ENCODE data around the gene TTC28. TPM values are rescaled to one million over a fixed set of nuclear protein-coding genes. Genes with fewer than 3 reads are reported as not detected.

The TTC28 gene
- total and polyA plus RNA-seq, 2 donors (not counting 1 experiment from before 2014, with no cell fraction given) = 8.2 to 31.4 TPM

GRCh38 chr22:28480000-28480715, 199.5 kb downstream of the TTC28 start:
- Histone ChIP-seq H3K27ac (ENCODE audit: insufficient read depth, low read length) (no peak overlapping the region), H3K79me2 (ENCODE audit: control insufficient read depth, insufficient read depth, low read length) (no peaks in the 10 kb centered on the region), H3K4me3 (replicated peaks in 1 of 4; ENCODE audit: control extremely low read depth in 1 of 4, insufficient read depth in 1 of 4, low read depth in 3 of 4, low read length in 4 of 4) (no peak overlapping the region), H3K4me1 (ENCODE audit: control insufficient read depth, extremely low read depth, insufficient read depth, low read length) (no peaks in the 10 kb centered on the region), H3K9ac (ENCODE audit: insufficient read depth, low read length) (no peak overlapping the region), H3K4me2 (ENCODE audit: extremely low read depth, insufficient read depth, low read length) (no peak overlapping the region), H2AFZ (ENCODE audit: low read length) (no peak overlapping the region), H4K20me1 (ENCODE audit: control insufficient read depth, extremely low read depth, insufficient read depth, low read length) (no peaks in the 10 kb centered on the region), H3K9me3 (ENCODE audit: control insufficient read depth, insufficient read depth, low read depth, low read length) (no peaks in the 10 kb centered on the region), H3K36me3 (ENCODE audit: control insufficient read depth, insufficient read depth, low read length) (no peaks in the 10 kb centered on the region), H3K27me3 (ENCODE audit: control insufficient read depth, insufficient read depth, low read length) (no peaks in the 10 kb centered on the region)
- DNase-seq (ENCODE audit: low read depth in 2 of 2) = peak; percentile 2 to 49
- TF ChIP-seq EZH2 (IDR thresholded peaks at IDR 0.05; ENCODE audit: low read length, missing control alignments) (no peak), CTCF (conservative IDR thresholded peaks at IDR 0.05 in 1 of 2, IDR thresholded peaks at IDR 0.05 in 1 of 2; ENCODE audit: low read depth in 1 of 2, low read length in 2 of 2) (no peak)

GRCh38 chr22:28478564-28478963, 201.1 kb downstream of the TTC28 start:
- H3K9me3 ChIP-seq (ENCODE audit: control insufficient read depth, insufficient read depth, low read depth, low read length) = no peaks in the 10 kb centered on the region
- H3K9ac ChIP-seq (ENCODE audit: insufficient read depth, low read length) = no peak overlapping the region
- no peaks in the 10 kb centered on the region for H3K36me3 ChIP-seq (ENCODE audit: control insufficient read depth, insufficient read depth, low read length)
- no peak for DNase-seq (ENCODE audit: low read depth in 2 of 2)
- no peaks in the 10 kb centered on the region for H4K20me1 ChIP-seq (ENCODE audit: control insufficient read depth, extremely low read depth, insufficient read depth, low read length)
- no peak overlapping the region for H3K27ac ChIP-seq (ENCODE audit: insufficient read depth, low read length)
- H2AFZ ChIP-seq (ENCODE audit: low read length) = no peak overlapping the region
- H3K4me3 ChIP-seq (replicated peaks in 1 of 4; ENCODE audit: control extremely low read depth in 1 of 4, insufficient read depth in 1 of 4, low read depth in 3 of 4, low read length in 4 of 4) = no peak overlapping the region
- TF ChIP-seq EZH2 (IDR thresholded peaks at IDR 0.05; ENCODE audit: low read length, missing control alignments) (no peak), CTCF (conservative IDR thresholded peaks at IDR 0.05 in 1 of 2, IDR thresholded peaks at IDR 0.05 in 1 of 2; ENCODE audit: low read depth in 1 of 2, low read length in 2 of 2) (no peak)
- H3K4me2 ChIP-seq (ENCODE audit: extremely low read depth, insufficient read depth, low read length) = no peak overlapping the region
- no peaks in the 10 kb centered on the region for H3K79me2 ChIP-seq (ENCODE audit: control insufficient read depth, insufficient read depth, low read length)
- H3K27me3 ChIP-seq (ENCODE audit: control insufficient read depth, insufficient read depth, low read length) = no peaks in the 10 kb centered on the region
- no peaks in the 10 kb centered on the region for H3K4me1 ChIP-seq (ENCODE audit: control insufficient read depth, extremely low read depth, insufficient read depth, low read length)

GRCh38 chr22:28477556-28477955, 202.1 kb downstream of the TTC28 start:
- Histone ChIP-seq H3K4me2 (ENCODE audit: extremely low read depth, insufficient read depth, low read length) (no peak overlapping the region), H3K9me3 (ENCODE audit: control insufficient read depth, insufficient read depth, low read depth, low read length) (no peaks in the 10 kb centered on the region), H3K4me1 (ENCODE audit: control insufficient read depth, extremely low read depth, insufficient read depth, low read length) (no peaks in the 10 kb centered on the region), H3K27ac (ENCODE audit: insufficient read depth, low read length) (no peak overlapping the region), H3K9ac (ENCODE audit: insufficient read depth, low read length) (no peak overlapping the region), H2AFZ (ENCODE audit: low read length) (no peak overlapping the region), H3K4me3 (replicated peaks in 1 of 4; ENCODE audit: control extremely low read depth in 1 of 4, insufficient read depth in 1 of 4, low read depth in 3 of 4, low read length in 4 of 4) (no peak overlapping the region), H3K79me2 (ENCODE audit: control insufficient read depth, insufficient read depth, low read length) (no peaks in the 10 kb centered on the region), H3K27me3 (ENCODE audit: control insufficient read depth, insufficient read depth, low read length) (no peaks in the 10 kb centered on the region), H4K20me1 (ENCODE audit: control insufficient read depth, extremely low read depth, insufficient read depth, low read length) (no peaks in the 10 kb centered on the region), H3K36me3 (ENCODE audit: control insufficient read depth, insufficient read depth, low read length) (no peaks in the 10 kb centered on the region)
- DNase-seq (ENCODE audit: low read depth in 2 of 2) = no peak
- no peak for TF ChIP-seq EZH2 (IDR thresholded peaks at IDR 0.05; ENCODE audit: low read length, missing control alignments)
